CD4-positive, alpha-beta T cell treated with Interleukin-12 subunit alpha and Interleukin-12 subunit beta, for 1 hour (primary cell): ENCODE measurements around the gene VPS8.
"Not testable (repeated sequence)": the region's sequence is repeated elsewhere in the genome, so short reads cannot be mapped to it uniquely, and the experiment has no call there.

Experiments used
- DNase-seq: peaks from one replicate; pipeline ENCODE4 v3.0.0-alpha.2; 2020

The VPS8 gene

DNA sequence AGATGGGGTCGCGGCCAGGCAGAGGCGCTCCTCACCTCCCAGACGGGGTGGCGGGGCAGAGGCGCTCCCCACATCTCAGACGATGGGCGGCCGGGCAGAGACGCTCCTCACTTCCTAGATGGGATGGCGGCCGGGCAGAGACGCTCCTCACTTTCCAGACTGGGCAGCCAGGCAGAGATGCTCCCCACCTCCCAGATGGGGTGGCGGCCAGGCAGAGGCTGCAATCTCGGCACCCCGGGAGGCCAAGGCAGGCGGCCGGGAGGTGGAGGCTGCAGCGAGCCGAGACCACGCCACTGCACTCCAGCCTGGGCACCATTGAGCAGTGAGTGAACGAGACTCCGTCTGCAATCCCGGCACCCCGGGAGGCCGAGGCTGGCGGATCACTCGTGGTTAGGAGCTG, 191.9 kb downstream of the VPS8 start:
- DNase-seq = not testable (repeated sequence)

DNA sequence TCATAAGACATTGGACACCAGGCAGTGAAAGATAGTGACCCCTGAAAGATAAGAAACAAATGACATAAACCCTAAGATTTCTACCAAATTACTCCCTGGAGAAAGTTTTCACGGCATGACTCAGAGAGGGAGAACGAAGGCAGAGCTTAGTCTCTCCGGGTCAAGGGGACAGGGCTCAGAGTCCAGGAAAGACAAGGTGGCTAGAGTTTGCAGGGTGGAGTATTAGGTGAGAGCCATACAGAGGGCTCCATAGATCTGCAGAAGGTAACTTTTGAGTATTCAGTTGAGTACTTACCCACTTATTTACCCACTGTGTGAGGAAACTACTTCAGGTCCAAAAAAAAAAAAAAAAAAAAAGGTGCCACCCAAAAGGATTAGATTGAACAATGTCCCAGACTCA, 197.7 kb downstream of the VPS8 start:
- DNase-seq = no peak

DNA sequence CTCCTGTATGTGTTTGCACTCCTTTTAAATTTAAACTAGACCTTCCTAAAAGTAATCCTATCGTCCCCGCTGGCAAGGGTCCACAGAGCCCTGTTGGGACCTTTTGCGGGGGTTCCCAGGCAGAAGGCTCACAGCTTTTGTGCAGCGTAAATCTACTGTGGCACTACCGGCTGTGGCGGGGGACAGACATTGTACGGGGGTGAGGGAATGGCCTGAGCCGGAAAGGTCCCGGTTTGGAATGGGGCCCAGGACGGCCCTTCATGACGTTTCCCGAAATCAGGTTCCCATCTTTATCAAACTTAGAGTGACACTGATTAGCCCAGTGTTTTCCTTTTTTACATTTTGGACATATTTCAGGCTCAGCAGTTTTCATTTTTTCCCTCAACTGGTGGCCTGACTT, 205.6 kb downstream of the VPS8 start:
- DNase-seq = not testable (repeated sequence)

DNA sequence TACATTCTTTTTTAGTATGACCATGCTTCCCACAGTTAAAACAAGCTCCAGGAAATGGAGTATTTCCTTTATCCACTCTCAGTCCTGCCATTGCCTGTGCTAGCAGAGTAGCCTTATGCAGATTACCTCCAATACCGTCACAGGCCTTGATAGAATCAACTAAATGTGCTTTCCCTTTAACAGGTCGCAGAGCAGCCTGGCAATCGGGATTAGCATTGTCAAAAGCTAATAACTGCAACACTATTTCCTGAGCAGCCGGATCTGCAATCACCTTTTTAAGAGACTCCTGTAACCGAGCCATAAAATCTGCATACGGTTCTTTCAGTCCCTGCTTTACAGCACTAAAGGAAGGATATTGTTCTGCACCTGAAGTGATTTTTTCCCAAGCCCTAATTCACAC, 206.0 kb downstream of the VPS8 start:
- not testable (repeated sequence) for DNase-seq

DNA sequence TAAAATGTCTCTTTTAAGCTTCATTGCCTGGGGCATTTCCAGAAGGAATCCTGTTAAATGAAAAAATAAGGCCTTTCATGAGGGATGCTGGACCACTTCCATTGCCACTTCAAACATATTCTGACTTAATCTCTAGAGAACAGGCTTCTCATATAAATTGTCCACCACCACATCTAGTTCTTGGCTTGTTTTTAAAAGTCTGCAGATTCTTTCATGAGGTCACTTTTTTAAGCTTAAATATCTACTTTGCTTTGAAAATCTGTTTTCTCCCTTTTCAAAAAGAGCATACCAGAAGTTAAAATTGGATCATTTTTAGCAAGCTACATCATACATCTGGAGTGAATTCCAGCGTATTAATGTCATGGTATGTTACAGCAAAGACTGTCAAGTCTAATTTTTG, 209.3 kb downstream of the VPS8 start:
- no peak for DNase-seq

DNA sequence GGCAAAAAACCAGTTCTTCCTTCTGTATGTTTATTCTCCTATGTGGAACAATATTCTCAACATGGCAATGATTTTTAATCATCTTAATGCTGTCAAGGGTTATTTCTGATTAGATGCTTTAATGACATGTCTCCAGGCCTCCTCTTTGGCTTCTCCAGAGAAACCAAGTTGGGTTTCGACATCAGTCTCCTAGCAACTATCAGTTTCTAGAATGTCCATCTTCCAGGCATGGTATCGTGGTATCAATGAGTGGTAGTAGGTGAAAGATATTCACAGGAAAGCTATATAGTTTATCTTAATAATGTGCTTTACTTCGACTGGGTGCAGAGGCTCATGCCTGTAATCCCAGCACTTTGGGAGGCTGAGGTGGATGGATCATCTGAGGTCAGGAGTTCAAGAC, 212.4 kb downstream of the VPS8 start:
- DNase-seq = no peak

DNA sequence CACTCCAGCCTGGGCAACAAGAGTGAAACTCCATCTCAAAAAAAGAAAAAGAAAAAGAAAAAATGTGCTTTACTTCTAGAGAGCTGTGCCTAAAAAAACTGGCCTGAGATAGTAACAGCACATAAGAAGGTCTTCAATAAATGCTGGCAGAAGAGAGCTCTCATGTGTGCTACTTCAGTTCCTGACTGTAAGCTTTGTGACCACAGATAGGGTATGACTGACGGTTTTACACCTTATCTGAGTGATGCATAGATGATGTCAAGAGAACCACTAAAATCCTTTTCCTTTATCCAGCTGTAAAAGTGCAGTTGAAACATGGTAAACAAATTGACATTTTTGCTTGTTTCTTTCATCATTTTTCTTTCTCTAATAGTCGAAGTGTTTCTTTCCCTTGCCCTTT, 213.0 kb downstream of the VPS8 start:
- no peak for DNase-seq

DNA sequence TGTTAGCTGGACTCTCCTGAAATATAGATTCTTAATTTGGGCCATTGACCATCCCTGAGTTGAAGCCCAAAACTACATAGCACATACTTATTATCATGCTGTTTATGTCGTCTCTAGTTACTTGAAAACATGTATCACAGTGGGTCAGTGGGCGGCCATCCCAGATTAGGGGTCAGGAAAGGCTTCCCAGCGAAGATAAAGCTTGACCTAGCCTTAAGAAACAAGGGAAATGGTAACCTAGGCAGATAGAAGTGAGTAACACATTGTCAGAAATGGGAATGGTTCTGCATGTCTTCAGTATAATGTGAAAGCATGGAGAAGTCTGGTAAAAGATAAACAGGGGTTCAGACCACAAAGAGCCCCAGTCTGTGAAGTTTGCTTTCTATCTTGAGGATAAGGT, 216.2 kb downstream of the VPS8 start:
- DNase-seq = no peak

DNA sequence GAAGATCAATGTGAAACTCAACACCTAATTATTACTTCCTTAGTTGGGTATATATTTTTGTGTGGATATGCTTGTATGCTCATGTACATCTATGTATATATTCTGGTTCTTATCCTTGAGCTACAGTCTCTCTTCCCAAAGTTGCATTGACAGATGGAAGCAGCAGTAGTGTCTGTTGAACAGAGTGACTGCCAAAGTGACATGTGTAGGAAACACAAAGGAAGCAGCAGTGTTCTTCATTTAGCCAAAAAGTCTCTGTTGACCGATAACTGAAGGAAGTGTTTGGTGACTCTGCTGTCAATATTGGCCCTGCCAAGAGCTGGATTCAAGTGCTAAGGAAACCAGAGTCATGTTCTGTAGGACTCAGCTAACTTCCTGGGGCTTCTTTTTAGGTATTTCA, 217.1 kb downstream of the VPS8 start:
- no peak for DNase-seq

DNA sequence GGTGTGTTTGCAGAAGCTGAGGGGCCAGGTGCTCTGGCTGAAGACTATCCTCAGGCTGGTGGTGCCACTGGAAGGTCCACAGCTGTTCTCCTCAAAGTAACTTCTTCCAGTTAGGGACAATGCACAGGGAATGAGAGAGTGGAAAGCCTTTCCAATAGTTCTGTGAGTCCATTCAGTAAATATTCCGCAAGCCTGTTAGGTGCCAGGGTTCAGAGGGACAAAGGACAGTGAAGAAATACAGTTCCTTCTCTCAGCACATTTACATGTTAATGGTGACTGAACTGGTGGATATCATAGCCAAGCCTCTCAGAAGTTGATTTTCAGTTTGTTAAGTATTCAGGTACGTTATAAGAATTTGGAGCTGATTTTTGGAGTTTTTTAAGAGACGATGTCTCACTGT, 218.4 kb downstream of the VPS8 start:
- DNase-seq = no peak

DNA sequence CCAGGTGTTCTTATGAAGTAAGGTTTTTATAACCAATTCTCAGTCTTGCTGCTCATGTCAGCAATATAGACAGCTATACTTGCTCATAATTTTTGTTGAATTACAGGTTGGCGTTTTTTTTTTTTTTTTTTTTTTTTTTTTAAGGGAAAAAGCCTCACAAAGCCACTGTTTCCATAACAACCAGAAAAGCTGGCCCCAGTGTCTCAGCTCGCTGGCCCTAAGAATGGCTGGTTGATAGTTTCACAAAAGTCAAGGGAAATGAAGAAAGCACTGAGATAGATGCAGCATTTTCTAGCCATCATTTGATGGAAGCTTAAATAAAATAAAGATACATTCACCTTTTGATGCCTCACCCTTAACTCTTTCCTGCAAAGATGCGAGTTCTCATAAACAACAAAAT, 219.0 kb downstream of the VPS8 start:
- DNase-seq = no peak

DNA sequence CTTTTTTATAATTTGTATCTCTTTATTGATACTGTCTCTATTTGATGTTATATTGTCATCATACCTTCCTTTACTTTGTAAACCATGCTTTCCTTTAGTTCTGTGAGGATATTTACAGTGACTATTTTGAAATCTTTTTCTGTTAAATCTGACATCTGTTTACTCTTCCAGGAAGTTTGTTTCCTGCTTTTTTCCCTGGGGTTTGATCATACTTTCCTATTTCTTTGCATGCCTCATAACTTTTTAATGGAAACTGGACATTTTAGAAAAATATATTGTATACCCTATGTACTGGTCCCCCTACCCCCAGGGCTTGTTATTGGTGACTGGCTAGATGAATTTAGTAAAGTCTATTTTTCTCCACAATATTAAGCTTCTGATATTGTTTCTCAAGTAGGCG, 225.8 kb downstream of the VPS8 start:
- DNase-seq = no peak

DNA sequence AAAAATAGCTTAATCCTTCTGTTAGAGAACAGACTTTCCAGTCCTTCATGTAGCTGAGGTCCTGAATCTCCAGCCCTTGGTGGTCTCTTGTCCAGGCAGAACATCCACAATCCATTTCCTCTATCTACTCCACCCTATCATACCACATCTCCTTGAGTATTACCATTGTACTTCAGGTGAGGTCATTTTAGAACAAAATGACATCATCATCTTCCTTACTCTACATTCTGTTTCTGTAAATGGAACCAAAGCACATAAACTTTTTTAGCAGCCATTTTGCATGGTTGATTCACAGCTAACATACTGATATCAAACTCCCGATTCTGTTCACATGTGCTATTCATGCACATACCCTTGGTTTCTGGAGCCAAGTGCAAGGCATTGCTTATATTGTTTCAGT, 228.5 kb downstream of the VPS8 start:
- DNase-seq = no peak

DNA sequence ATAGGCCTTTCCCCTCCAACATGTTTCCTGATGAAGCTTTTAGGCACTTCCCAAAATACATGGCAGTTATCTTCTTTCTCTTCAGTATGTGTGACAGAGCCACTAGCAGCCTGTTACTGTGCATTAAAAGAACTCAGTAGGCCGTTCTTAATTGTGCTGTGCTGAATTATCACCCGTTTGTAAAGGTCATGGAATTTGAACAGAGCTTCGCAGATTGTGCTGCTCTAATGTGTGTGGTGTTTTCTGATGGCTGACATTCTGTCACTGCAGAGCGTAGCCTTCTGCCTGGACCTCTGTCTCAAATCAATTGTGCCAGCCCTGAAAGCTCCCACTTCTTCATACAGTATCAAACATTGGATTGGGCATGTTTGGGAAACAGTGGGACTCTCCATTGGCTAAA, 229.6 kb downstream of the VPS8 start:
- no peak for DNase-seq

DNA sequence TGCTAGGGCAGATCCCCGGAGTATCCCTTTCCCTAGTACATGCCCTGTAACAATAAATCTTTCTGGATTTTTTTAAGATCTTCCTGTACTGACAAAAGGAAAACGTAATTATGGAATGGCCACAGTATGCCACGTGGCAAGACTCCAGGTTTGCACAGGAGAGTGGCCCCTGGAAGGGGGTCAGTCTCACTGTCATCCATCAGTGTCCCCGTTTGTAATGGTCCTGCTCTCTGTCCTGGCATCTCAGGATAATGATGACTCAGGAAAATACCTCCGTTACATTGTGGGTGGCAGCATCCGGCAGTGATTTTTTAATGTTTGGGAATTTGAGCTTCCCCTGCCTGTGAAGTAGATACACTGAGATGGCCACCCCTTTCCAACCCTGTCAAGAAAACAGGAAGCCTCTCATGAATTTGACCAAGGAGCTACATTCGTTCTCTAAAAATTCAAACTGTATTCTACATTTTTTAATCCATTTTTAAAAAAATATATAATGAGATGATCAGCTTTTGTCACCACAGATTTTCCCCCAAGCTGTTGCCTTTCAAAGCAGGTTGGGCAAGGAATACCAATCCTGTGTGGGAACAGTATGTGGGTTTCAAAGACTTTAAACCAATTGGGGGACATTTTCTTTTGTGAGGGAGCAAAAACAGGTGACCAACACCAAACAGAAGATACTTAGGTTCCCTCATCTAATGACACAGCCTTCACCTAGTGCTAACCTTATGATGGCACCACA, 230.5 kb downstream of the VPS8 start:
- DNase-seq = no peak

DNA sequence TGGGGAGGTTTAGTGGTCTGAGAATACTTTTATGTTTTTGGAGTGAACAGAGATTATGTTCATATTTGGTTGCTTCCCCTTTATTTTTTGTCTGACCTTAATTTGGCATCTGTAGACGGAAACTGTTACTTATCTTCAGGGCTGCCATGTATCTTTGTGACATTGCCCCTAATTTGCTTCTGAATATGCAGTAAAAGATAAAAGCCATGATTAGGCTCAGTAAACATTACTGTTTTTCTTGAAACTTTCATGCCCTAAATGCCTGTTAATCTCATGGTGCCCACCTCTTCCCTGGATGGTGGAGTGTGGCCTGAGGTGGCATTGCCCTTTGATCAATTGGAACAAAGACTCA, 234.2 kb downstream of the VPS8 start:
- no peak for DNase-seq

DNA sequence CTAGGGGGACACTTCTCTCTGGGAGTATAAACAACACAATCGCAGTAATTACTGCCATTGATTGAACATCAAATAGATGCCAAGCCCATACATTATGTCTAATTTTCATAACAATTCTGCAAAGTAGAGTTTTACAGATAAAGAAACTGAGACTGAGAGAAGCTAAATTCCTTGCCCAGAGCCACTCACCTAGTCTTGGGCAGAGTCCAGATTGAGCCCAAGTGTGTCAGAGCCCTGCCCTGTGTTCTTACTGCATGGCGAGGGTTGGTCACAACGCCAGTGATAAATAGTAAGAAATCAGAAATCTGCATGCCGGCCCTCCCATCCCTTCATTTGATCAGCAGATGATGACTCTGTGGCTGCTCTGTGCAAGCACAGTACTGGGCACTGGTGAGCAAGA, 234.6 kb downstream of the VPS8 start:
- no peak for DNase-seq

DNA sequence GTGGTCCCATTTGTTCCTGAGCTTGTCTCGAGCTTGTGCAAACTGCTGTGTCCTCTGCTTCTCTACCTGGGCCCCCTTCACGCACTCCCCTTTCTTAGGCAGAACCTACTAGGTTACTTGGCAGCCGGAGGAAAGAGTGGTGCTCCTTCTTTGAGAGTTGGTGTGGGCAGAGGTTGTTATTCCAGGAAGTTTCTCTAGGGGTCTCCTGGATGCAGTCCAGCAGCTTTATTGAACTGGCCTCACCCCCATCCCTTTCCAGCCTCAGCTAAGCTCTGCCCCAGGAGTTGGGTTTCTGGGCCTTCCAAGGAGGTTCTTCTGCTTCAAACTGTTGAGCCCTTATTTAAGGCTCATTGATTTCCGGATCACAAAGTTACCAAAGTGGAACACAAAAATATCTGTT, 237.7 kb downstream of the VPS8 start:
- DNase-seq = no peak

DNA sequence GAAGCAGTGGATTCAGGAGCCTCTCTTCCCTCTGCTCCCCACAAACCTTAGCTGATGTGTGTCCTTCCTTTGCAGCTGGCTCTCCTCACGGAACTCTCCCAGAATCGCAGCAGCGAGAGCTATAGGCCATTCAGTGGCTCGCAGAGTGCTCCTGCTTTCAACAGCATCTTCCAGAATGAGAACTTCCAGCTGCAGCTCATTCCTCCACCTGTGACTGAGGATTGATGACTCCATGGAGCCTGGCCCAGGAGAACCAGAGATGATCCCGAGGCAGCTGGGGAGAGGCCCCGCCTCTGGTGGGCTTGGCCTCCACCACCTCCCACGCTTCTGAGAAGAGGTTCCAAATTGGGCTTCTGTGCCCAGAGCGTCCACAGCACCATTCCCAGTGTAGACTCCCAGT, 239.8 kb downstream of the VPS8 start:
- DNase-seq = no peak

DNA sequence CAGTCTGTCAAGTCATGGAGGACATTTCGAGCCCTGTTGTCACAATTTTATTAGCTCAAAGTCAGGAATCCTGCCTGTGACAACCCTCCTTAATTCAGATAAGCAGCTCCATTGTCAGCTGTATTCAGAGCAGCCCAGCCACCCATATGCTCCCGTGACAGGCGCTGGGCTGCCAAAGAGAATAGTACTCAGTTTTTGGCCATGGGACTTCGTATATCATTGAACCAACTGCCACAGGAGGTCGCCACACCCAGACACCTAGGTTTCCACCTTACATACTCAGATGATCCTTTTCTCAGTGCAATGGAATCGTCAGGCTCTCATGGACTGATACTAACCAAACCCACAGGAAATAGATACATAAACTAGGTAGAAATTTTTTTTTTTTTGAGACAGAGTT, 240.7 kb downstream of the VPS8 start:
- DNase-seq = no peak

DNA sequence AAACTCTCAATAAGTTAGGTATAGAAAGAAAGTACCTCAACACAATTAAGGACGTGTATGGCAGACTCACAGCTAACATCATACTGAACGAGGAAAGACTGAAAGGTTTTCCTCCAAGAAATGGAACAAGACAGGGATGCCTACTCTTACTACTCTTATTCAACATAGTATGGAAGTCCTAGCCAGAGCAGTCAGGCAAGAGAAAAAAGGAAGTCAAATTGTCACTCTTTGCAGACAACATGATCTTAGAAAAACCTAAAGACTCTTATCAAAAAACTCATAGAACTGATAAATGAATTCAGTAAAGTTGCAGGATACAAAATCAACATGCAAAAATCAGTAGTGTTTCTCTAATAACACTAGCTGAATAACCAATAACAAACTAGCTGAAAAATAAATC, 244.9 kb downstream of the VPS8 start:
- DNase-seq = no peak

DNA sequence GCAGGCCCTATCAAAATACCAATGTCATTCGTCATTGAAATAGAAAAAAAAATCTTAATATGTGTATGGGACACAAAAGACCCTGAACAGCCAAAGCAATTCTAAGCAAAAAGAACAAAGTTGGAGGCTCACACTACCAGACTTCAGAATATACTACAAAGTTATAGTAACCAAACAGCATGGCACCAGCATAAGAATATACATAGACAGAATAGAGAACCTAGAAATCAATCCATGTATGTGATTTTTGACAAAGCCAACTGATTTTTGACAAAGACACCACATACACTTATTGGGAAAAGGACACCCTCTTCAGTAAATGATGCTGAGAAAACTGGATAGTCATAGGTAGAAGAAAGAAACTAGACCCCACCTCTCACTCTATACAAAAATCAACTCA, 245.9 kb downstream of the VPS8 start:
- no peak for DNase-seq

DNA sequence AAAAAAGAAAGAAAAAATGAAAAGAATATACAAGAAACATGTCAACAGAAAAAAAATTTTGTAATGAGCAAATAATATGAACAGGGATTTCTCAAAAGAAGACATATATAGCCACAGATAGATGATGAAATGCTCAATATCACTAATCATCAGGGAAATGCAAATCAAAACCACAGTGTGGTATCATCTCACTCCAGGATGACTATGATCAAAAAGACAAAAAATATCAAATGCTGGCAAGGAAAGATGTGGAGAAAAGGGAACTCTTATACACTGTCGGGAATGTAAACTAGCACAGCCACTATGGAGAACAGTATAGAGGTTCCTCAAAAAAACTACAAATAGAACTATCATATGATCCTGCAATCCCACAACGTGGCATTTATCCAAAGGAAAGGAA, 246.8 kb downstream of the VPS8 start:
- no peak for DNase-seq

DNA sequence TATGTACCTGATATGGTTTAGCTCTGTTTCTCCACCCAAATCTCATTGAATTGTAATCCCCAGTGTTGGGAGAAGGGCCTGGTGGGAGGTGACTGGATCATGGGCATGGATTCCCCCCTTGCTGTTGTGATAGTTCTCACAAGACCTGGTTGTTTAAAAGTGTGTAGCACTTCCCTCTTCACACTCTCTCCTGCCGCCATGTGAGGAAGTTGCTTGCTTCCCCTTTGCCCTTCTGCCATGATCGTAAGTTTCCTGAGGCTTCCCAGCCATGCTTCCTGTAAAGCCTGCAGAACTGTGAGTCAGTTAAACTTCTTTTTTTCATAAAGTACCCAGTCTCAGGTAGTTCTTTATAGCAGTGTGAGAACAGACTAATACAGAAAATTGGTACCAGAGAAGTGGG, 247.8 kb downstream of the VPS8 start:
- no peak for DNase-seq

DNA sequence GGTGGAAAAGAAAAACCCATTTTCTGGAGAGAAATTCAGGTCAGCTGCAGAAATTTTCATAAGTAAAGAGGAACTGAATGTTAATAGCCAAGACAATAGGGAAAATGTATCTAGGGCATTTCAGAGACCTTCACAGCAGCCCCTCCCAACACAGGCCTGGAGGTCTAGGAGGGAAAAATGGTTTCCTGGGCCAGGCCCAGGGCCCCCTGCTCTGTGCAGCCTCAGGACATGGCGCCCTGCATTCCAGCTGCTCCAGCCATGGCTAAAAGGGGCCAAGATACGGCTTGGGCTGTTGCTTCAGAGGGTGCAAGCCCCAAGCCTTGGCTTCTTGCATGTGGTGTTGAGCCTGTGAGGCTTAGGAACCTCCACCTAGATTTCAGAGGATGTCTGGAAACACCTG, 248.7 kb downstream of the VPS8 start:
- no peak for DNase-seq

DNA sequence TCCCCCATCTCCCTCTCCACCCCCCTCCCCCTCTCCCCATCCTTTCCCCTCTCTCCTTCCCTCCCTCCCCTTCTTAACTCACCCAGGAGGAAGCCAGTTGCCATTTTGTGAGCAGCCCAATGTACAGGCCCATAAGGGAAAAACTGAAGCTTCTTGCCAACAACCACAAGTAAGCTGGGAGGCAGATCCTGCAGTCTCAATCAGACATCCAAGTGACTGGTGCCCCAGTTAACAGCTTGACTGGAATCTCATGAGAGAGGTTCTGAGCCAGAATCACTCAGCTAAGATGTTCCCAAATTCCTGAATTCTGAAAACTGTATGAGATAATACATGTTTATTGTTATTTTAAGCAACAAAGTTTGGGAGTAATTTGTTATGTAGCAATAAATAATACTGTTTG, 250.2 kb downstream of the VPS8 start:
- no peak for DNase-seq
